CD4-positive, alpha-beta T cell (primary cell): ENCODE data around the gene KCNK15. TPM values are rescaled to one million over a fixed set of nuclear protein-coding genes. Genes with fewer than 3 reads are reported as not detected.

Experiments
- ATAC-seq: fragments of 200-7000 bp; cut with Tn5 transposase; one replicate; pipeline ENCODE4 v1.10.0; 2022; ENCODE audit warnings: mild to moderate bottlenecking; ENCODE audit not compliant: poor library complexity
- CTCF ChIA-PET: fragments of 350-600 bp; sonication (Branson Sonifier 250); formaldehyde crosslinking; loops from one replicate; lab custom pipeline; 2021; ENCODE audit warnings: antibody characterized with exemption, inconsistent platforms; lab: Charles Lee
- POLR2A ChIA-PET: fragments of 350-600 bp; sonication (Branson Sonifier 250); formaldehyde crosslinking; loops from one replicate; lab custom pipeline; 2021; ENCODE audit warnings: antibody characterized with exemption, inconsistent platforms; lab: Charles Lee
- DNase-seq, 14 experiments: peaks; one replicate each; pipeline ENCODE4 v3.0.0-alpha.2; 2013 to 2020; ENCODE audit warnings: mixed read lengths in 2 of 14
- H3K27ac ChIP-seq, 2 donors: one replicate each; pipeline versions ENCODE4 v1.5.1 to v1.7.0; 2013; ENCODE audit warnings: low read length in 2 of 2, low read depth in 1 of 2, mild to moderate bottlenecking in 1 of 2
- H3K27me3 ChIP-seq, 2 experiments: 1 replicate in 1 of 2; 2 replicates in 1 of 2; pipeline versions ENCODE4 v1.6.1 to v1.7.0; 2013; ENCODE audit warnings: low read length in 2 of 2, control low read depth in 1 of 2, mild to moderate bottlenecking in 1 of 2, moderate library complexity in 1 of 2; ENCODE audit not compliant: insufficient read depth in 2 of 2, control insufficient read depth in 1 of 2
- H3K36me3 ChIP-seq: one replicate; pipeline ENCODE4 v1.6.1; 2013; ENCODE audit warnings: low read length, control low read depth; ENCODE audit not compliant: insufficient read depth
- H3K4me1 ChIP-seq: one replicate; pipeline ENCODE4 v1.6.1; 2013; ENCODE audit warnings: low read length, control low read depth; ENCODE audit not compliant: insufficient read depth
- H3K4me3 ChIP-seq: one replicate; pipeline ENCODE4 v1.5.1; 2013; ENCODE audit warnings: mild to moderate bottlenecking, low read length, moderate library complexity
- H3K9me3 ChIP-seq, 2 experiments: 1 replicate in 1 of 2; 2 replicates in 1 of 2; pipeline versions ENCODE4 v1.6.1 to v1.7.0; 2013; ENCODE audit warnings: low read length in 2 of 2, mild to moderate bottlenecking in 2 of 2, control low read depth in 1 of 2, moderate library complexity in 1 of 2; ENCODE audit not compliant: control insufficient read depth in 1 of 2, insufficient read depth in 1 of 2
- H3K27ac Mint-ChIP-seq: one replicate; pipeline ENCODE4 v1.8.0; 2020; ENCODE audit warnings: mixed read lengths
- H3K27me3 Mint-ChIP-seq: one replicate; pipeline ENCODE4 v1.8.0; 2021; ENCODE audit warnings: mixed read lengths
- H3K36me3 Mint-ChIP-seq: one replicate; pipeline ENCODE4 v1.8.0; 2021; ENCODE audit warnings: low read depth, mixed read lengths
- H3K4me1 Mint-ChIP-seq: one replicate; pipeline ENCODE4 v1.8.0; 2021; ENCODE audit warnings: low read depth, mixed read lengths
- H3K4me3 Mint-ChIP-seq: one replicate; pipeline ENCODE4 v1.8.0; 2020; ENCODE audit warnings: mild to moderate bottlenecking, mixed read lengths
- H3K9me3 Mint-ChIP-seq: one replicate; pipeline ENCODE4 v1.8.0; 2020; ENCODE audit warnings: mixed read lengths
- CTCF ChIP-seq: fragments of 200-600 bp; IDR thresholded peaks from one replicate; pipeline ENCODE4 v1.8.0; 2022; ENCODE audit warnings: antibody characterized with exemption, mild to moderate bottlenecking
- intact Hi-C, 2 experiments: fragments of 100-400 bp; cut with DNase I in 1 of 2; cut with micrococcal nuclease in 1 of 2; formaldehyde crosslinking; loops; one replicate each; pipeline versions ENCODE4 v1.15.1 to v1.9.0; 2023 to 2025; cut with DNase I, micrococcal nuclease
- total RNA-seq, 174 experiments: library from RNA in 2 of 174; stranded (reverse) in 2 of 174; gene quantifications; one replicate each; pipeline ENCODE4 v1.2.3 and lab custom pipeline; 2021 to 2026

Gene KCNK15
- total RNA-seq, 2 experiments from 2014 or later: not detected

GRCh38 chr20:44792796-44793195 is 47.1 kb downstream of the KCNK15 start:
- H3K27me3 Mint-ChIP-seq: peaks cover 17% of the 10 kb centered on the region
- TF ChIP-seq CTCF: no peak
- Histone ChIP-seq H3K27ac (no peak overlapping the region), H3K4me1 (no peaks in the 10 kb centered on the region), H3K4me3 (no peak overlapping the region), H3K9me3 (no peaks in the 10 kb centered on the region), H3K36me3 (no peaks in the 10 kb centered on the region), H3K27me3 (peaks cover 7 to 11% of the 10 kb centered on the region in 2 experiments)
- no peaks in the 10 kb centered on the region for H3K9me3 Mint-ChIP-seq
- H3K4me3 Mint-ChIP-seq: no peak overlapping the region
- DNase-seq (no peak), ATAC-seq (no peak)
- intact Hi-C loops: no loop called here
- no peaks in the 10 kb centered on the region for H3K36me3 Mint-ChIP-seq
- CTCF ChIA-PET: no interaction called here
- POLR2A ChIA-PET: no interaction called here
- H3K4me1 Mint-ChIP-seq: no peaks in the 10 kb centered on the region
- no peak overlapping the region for H3K27ac Mint-ChIP-seq

DNA sequence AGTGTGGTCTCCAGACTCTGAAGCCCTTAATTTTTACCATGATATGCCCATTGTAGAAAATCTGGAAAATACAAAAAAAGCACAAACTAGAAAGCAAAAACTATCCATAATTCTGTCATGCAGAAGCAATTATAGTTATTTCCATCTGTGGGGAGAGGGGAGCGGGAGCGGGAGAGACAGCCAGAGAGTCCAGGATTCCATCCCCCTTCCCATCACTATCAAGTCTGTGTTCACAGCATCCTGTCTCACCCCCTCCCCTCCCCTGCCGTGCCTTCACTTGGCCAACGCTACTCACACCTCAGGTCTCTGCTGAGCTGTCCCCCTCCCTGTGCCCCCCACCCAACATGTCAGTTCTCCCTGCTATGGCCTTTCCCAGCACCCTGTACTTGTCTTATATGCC is 50.2 kb downstream of the KCNK15 start:
- Histone ChIP-seq H3K27ac (no peak overlapping the region), H3K4me1 (no peaks in the 10 kb centered on the region), H3K27me3 (peaks cover 3 to 5% of the 10 kb centered on the region in 2 experiments), H3K9me3 (no peaks in the 10 kb centered on the region), H3K4me3 (no peak overlapping the region), H3K36me3 (no peaks in the 10 kb centered on the region)
- Mint-ChIP-seq H3K4me1 (no peaks in the 10 kb centered on the region), H3K27ac (no peak overlapping the region), H3K27me3 (peaks cover 8% of the 10 kb centered on the region), H3K4me3 (no peak overlapping the region), H3K9me3 (no peaks in the 10 kb centered on the region), H3K36me3 (no peaks in the 10 kb centered on the region)
- POLR2A ChIA-PET: no interaction called here
- TF ChIP-seq CTCF: no peak
- ATAC-seq (no peak), DNase-seq (no peak)
- intact Hi-C loops: no loop called here
- CTCF ChIA-PET: no interaction called here

- TF ChIP-seq CTCF: no peak
- intact Hi-C loops: no loop called here
- no peaks in the 10 kb centered on the region for H3K9me3 ChIP-seq
- ATAC-seq (no peak), DNase-seq (no peak)
- Mint-ChIP-seq H3K4me1 (no peaks in the 10 kb centered on the region), H3K27me3 (peaks cover 8% of the 10 kb centered on the region), H3K4me3 (no peak overlapping the region), H3K36me3 (no peaks in the 10 kb centered on the region), H3K9me3 (no peaks in the 10 kb centered on the region), H3K27ac (no peak overlapping the region)
- no peaks in the 10 kb centered on the region for H3K4me1 ChIP-seq
- ChIA-PET POLR2A (no interaction called here), CTCF (no interaction called here)
- no peaks in the 10 kb centered on the region for H3K36me3 ChIP-seq
- no peak overlapping the region for H3K27ac ChIP-seq
- H3K27me3 ChIP-seq: peaks cover 3 to 5% of the 10 kb centered on the region in 2 experiments
- H3K4me3 ChIP-seq: no peak overlapping the region
Observed at GRCh38 chr20:44796311-44796710, 50.6 kb downstream of the KCNK15 start.
